Subcutaneous preadipocyte (primary cell): ENCODE results near the gene SCAI. TPM values are rescaled to one million over a fixed set of nuclear protein-coding genes. Genes with fewer than 3 reads are reported as not detected.

Source experiments
- total RNA-seq: library from RNA; depleted of rRNA; stranded (reverse); fragments of >200 nt; gene quantifications from 2 replicates; pipeline ENCODE4 v1.2.3, GENCODE V29; 2012

The SCAI gene
- total RNA-seq: 6.6 and 7.0 TPM in 2 replicates

DNA sequence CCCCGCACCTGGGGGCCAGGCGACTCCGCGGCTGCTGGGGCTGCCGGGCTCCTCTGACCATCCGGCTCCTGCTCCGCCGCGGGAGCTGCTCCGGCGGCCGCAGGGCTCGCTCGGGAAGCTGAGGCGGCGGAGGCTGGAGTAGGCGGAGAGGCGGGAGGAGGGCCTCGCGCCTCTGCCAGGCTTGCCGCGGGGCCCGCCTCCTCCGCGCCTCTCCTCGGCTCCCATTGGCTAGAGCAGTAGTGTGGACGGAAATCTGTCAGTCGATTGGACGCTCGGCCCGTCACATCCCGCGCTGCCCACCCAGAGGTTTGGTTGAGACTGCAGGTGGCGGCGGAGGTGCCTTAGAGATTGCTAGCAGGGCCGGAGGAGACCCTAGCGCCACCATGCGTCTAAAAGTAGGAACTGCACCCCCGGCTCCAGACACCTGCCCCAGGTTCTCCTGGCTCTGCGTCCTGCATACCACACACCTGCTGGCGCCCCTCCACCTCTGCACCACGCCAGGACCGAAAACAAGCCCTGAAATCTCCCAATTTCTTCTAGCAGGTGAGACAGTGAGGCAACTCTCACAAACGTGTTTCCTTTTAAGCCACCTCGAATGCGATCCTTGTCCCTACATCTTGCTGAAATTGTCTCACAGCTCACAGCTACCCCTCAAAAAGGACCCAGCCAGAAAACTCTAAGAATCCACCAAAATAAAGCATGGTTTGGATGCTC is at the start of gene SCAI:
SCAI (minus strand) TSS at position 152 of the 714 bp plus-strand sequence; CDS start at position 61, 91 bp downstream.

GRCh38 chr9:125189361-125190289 is 46.3 kb upstream of the SCAI start, which contains the start of gene PPP6C:
Gene PPP6C (minus strand): TSS chr9:125189803. CDS start chr9:125189718, 85 bp downstream.

DNA sequence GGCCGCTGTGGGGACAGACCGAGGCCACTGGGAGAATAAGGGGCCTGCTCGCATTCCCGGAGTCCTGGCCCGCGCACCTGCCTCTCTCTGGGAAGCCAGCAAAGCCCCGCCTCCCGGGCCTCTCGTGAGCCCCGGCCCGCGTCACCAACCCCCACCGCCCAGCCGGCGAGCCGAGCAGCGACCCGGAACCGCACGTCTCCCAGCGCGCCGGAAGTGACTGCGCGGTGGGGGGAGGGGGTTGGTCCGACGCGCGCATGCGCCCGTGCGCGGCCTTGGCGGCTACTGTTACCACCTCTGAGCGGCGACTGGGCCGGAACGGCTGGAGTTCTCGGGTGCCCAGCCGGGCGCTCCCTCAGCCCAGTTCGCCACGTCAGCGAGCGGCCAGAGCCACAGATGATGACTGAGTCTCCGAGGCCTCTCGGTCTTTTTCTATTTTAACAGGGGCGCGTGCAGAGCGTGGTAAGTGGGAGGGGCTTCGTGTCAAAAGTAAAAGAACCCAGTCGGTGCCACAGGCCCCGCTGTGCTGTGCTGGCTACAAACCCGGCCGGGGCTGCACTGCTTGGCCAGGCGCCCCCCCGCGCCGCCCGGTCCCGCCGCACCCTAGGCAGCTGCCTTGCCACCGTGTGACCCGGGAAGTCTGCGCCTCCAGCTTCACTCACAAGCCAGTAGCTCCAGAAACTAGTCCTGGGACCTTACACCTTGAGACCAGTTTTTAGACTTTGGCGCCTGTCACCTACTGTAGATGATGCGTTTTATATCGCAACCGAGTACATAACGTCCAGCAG is 202.2 kb downstream of the SCAI start, which contains the start of gene GOLGA1:
GOLGA1 (minus strand) TSS at position 190 of the 785 bp plus-strand sequence. CDS start 2,372 bp downstream, outside the sequence.

Other genes starting within 250 kb of the SCAI start
- 7.3 and 9.0 TPM in 2 replicates for gene GOLGA1, start 202.4 kb downstream of the SCAI start, total RNA-seq
- 21.7 and 21.9 TPM in 2 replicates for gene PPP6C, start 46.3 kb upstream of the SCAI start, total RNA-seq
- gene RABEPK, start 57.0 kb upstream of the SCAI start, total RNA-seq: 36.9 and 37.5 TPM in 2 replicates
- 74.2 and 110 TPM in 2 replicates for gene HSPA5, start 97.8 kb upstream of the SCAI start, total RNA-seq
- 47.4 and 66.7 TPM in 2 replicates for gene GAPVD1, start 118.3 kb upstream of the SCAI start, total RNA-seq